Central memory CD8-positive, alpha-beta T cell (primary cell): ENCODE results near the gene CDKN2D.
A peak's percentile ranks its signal among the peaks of the same experiment; 100 is the strongest.

Experiments used
- ATAC-seq: fragments of 150-1000 bp; cut with Tn5 transposase; replicated peaks from 2 replicates; pipeline ENCODE4 v1.10.0; 2022; ENCODE audit warnings: mild to moderate bottlenecking, moderate FRiP score, moderate number of reproducible peaks; ENCODE audit not compliant: poor library complexity, severe bottlenecking; ENCODE audit errors: extremely low read depth
- DNase-seq, 2 donors: peaks; one replicate each; pipeline ENCODE4 v3.0.0; 2021; ENCODE audit warnings: low spot score in 2 of 2
- H3K27ac Mint-ChIP-seq: one replicate; pipeline ENCODE4 v1.8.0; 2022; ENCODE audit warnings: low read depth, mild to moderate bottlenecking, moderate library complexity, mixed read lengths
- H3K27me3 Mint-ChIP-seq: one replicate; pipeline ENCODE4 v1.8.0; 2022; ENCODE audit warnings: mixed read lengths
- H3K36me3 Mint-ChIP-seq: one replicate; pipeline ENCODE4 v1.8.0; 2022; ENCODE audit warnings: mild to moderate bottlenecking, moderate library complexity, mixed read lengths; ENCODE audit not compliant: insufficient read depth
- H3K4me1 Mint-ChIP-seq: one replicate; pipeline ENCODE4 v1.8.0; 2022; ENCODE audit warnings: mixed read lengths
- H3K4me3 Mint-ChIP-seq: one replicate; pipeline ENCODE4 v1.8.0; 2022; ENCODE audit warnings: mild to moderate bottlenecking, moderate library complexity, mixed read lengths
- H3K9me3 Mint-ChIP-seq: one replicate; pipeline ENCODE4 v1.8.0; 2022; ENCODE audit warnings: mixed read lengths

Gene CDKN2D

GRCh38 chr19:10568826-10569651, at the start of gene CDKN2D:
Gene CDKN2D, minus strand, starts transcription at chr19:10568979. Its CDS starts 326 bp downstream, at chr19:10568653.
- ATAC-seq (peak; percentile 76), DNase-seq (peak; percentile 99)
- Mint-ChIP-seq H3K4me1 (peaks cover 51% of the 10 kb centered on the region), H3K27ac (peak within 1 kb of the TSS; percentile 93), H3K4me3 (peak within 1 kb of the TSS; percentile 89), H3K36me3 (peaks cover 35% of the 10 kb centered on the region), H3K27me3 (no peaks in the 10 kb centered on the region), H3K9me3 (no peaks in the 10 kb centered on the region)

- H3K4me3 Mint-ChIP-seq = no peak overlapping the region
- DNase-seq = no peak
- H3K27me3 Mint-ChIP-seq = no peaks in the 10 kb centered on the region
- ATAC-seq = no peak
- peaks cover 49% of the 10 kb centered on the region for H3K4me1 Mint-ChIP-seq
- no peaks in the 10 kb centered on the region for H3K9me3 Mint-ChIP-seq
- H3K27ac Mint-ChIP-seq = peak overlapping the region; percentile 90
- peaks cover 23% of the 10 kb centered on the region for H3K36me3 Mint-ChIP-seq
Measured at GRCh38 chr19:10617409-10618121, 48.8 kb upstream of the CDKN2D start.

- H3K4me1 Mint-ChIP-seq = peaks cover 33% of the 10 kb centered on the region
- ATAC-seq (no peak), DNase-seq (no peak)
- H3K27me3 Mint-ChIP-seq = no peaks in the 10 kb centered on the region
- H3K27ac Mint-ChIP-seq = peak overlapping the region; percentile 90
- H3K4me3 Mint-ChIP-seq = peak overlapping the region; percentile 55
- H3K9me3 Mint-ChIP-seq = no peaks in the 10 kb centered on the region
- H3K36me3 Mint-ChIP-seq = peaks cover 15% of the 10 kb centered on the region
Measured at GRCh38 chr19:10615429-10616023, 46.7 kb upstream of the CDKN2D start.

- ATAC-seq (no peak), DNase-seq (no peak)
- H3K4me1 Mint-ChIP-seq = peaks cover 28% of the 10 kb centered on the region
- no peaks in the 10 kb centered on the region for H3K27me3 Mint-ChIP-seq
- no peaks in the 10 kb centered on the region for H3K9me3 Mint-ChIP-seq
- H3K4me3 Mint-ChIP-seq = no peak overlapping the region
- H3K36me3 Mint-ChIP-seq = peaks cover 8% of the 10 kb centered on the region
- H3K27ac Mint-ChIP-seq = no peak overlapping the region
Measured at GRCh38 chr19:10612499-10613119, 43.8 kb upstream of the CDKN2D start.

GRCh38 chr19:10611907-10612306, 43.1 kb upstream of the CDKN2D start:
- Mint-ChIP-seq H3K4me1 (peaks cover 23% of the 10 kb centered on the region), H3K27ac (no peak overlapping the region), H3K27me3 (no peaks in the 10 kb centered on the region), H3K9me3 (no peaks in the 10 kb centered on the region), H3K4me3 (no peak overlapping the region), H3K36me3 (peaks cover 6% of the 10 kb centered on the region)
- ATAC-seq (no peak), DNase-seq (no peak)

- Mint-ChIP-seq H3K4me3 (peak overlapping the region; percentile 99), H3K4me1 (peaks cover 20% of the 10 kb centered on the region), H3K27me3 (no peaks in the 10 kb centered on the region), H3K9me3 (no peaks in the 10 kb centered on the region), H3K27ac (peak overlapping the region; percentile 99), H3K36me3 (peaks cover 32% of the 10 kb centered on the region)
- ATAC-seq (no peak), DNase-seq (peak in 1 of 2 donors; percentile 24)
Measured at GRCh38 chr19:10604460-10604980, 35.7 kb upstream of the CDKN2D start.

- H3K27me3 Mint-ChIP-seq = no peaks in the 10 kb centered on the region
- peaks cover 31% of the 10 kb centered on the region for H3K36me3 Mint-ChIP-seq
- peak overlapping the region; percentile 99 for H3K27ac Mint-ChIP-seq
- peak in 1 of 2 donors; percentile 52 for DNase-seq
- H3K4me1 Mint-ChIP-seq = peaks cover 20% of the 10 kb centered on the region
- ATAC-seq = peak; percentile 54
- peak overlapping the region; percentile 99 for H3K4me3 Mint-ChIP-seq
- H3K9me3 Mint-ChIP-seq = no peaks in the 10 kb centered on the region
Measured at GRCh38 chr19:10603873-10604459, 35.2 kb upstream of the CDKN2D start.

- peak overlapping the region; percentile 99 for H3K27ac Mint-ChIP-seq
- peaks cover 31% of the 10 kb centered on the region for H3K36me3 Mint-ChIP-seq
- H3K4me3 Mint-ChIP-seq = peak overlapping the region; percentile 99
- DNase-seq (peak; percentile 49 to 79), ATAC-seq (peak; percentile 76)
- no peaks in the 10 kb centered on the region for H3K27me3 Mint-ChIP-seq
- H3K4me1 Mint-ChIP-seq = peaks cover 20% of the 10 kb centered on the region
- no peaks in the 10 kb centered on the region for H3K9me3 Mint-ChIP-seq
Measured at GRCh38 chr19:10603084-10603872, 34.5 kb upstream of the CDKN2D start.

- Mint-ChIP-seq H3K27me3 (no peaks in the 10 kb centered on the region), H3K4me3 (peak overlapping the region; percentile 99), H3K27ac (peak overlapping the region; percentile 99), H3K9me3 (no peaks in the 10 kb centered on the region), H3K36me3 (peaks cover 29% of the 10 kb centered on the region), H3K4me1 (peaks cover 20% of the 10 kb centered on the region)
- DNase-seq = peak; percentile 62 to 70
- peak; percentile 60 for ATAC-seq
Measured at GRCh38 chr19:10602330-10603083, 33.7 kb upstream of the CDKN2D start.

- ATAC-seq = no peak
- no peaks in the 10 kb centered on the region for H3K27me3 Mint-ChIP-seq
- peaks cover 29% of the 10 kb centered on the region for H3K36me3 Mint-ChIP-seq
- DNase-seq = no peak
- no peak overlapping the region for H3K27ac Mint-ChIP-seq
- peak overlapping the region; percentile 99 for H3K4me3 Mint-ChIP-seq
- H3K4me1 Mint-ChIP-seq = peaks cover 22% of the 10 kb centered on the region
- no peaks in the 10 kb centered on the region for H3K9me3 Mint-ChIP-seq
Measured at GRCh38 chr19:10601999-10602329, 33.2 kb upstream of the CDKN2D start.

- no peak for ATAC-seq
- peaks cover 37% of the 10 kb centered on the region for H3K4me1 Mint-ChIP-seq
- no peak overlapping the region for H3K27ac Mint-ChIP-seq
- no peak for DNase-seq
- H3K9me3 Mint-ChIP-seq = no peaks in the 10 kb centered on the region
- peaks cover 31% of the 10 kb centered on the region for H3K36me3 Mint-ChIP-seq
- no peaks in the 10 kb centered on the region for H3K27me3 Mint-ChIP-seq
- no peak overlapping the region for H3K4me3 Mint-ChIP-seq
Measured at GRCh38 chr19:10600149-10600548, 31.4 kb upstream of the CDKN2D start.
